Esophagus (tissue), 2 donors: ENCODE data around the gene C1QTNF3. TPM values are rescaled to one million over a fixed set of nuclear protein-coding genes. Genes with fewer than 3 reads are reported as not detected.

Experiments
- H3K27ac ChIP-seq, 2 donors: one replicate each; pipeline ENCODE4 v1.5.1; 2013; ENCODE audit warnings: low read depth in 2 of 2, mild to moderate bottlenecking in 2 of 2, inconsistent platforms in 1 of 2, low read length in 1 of 2, moderate library complexity in 1 of 2
- H3K27me3 ChIP-seq, 2 donors: one replicate each; pipeline ENCODE4 v1.6.1; 2013; ENCODE audit warnings: low read length in 2 of 2, control low read depth in 1 of 2, mild to moderate bottlenecking in 1 of 2; ENCODE audit not compliant: insufficient read depth in 2 of 2, control insufficient read depth in 1 of 2
- H3K36me3 ChIP-seq, 2 donors: one replicate each; pipeline ENCODE4 v1.6.1; 2013; ENCODE audit warnings: low read length in 1 of 2; ENCODE audit not compliant: control insufficient read depth in 2 of 2, insufficient read depth in 2 of 2
- H3K4me1 ChIP-seq, 2 donors: one replicate each; pipeline ENCODE4 v1.6.1; 2013; ENCODE audit warnings: low read length in 1 of 2; ENCODE audit not compliant: control insufficient read depth in 2 of 2, insufficient read depth in 2 of 2
- H3K4me3 ChIP-seq, 2 donors: one replicate each; pipeline ENCODE4 v1.5.1; 2013; ENCODE audit warnings: low read length in 2 of 2, mild to moderate bottlenecking in 2 of 2, low read depth in 1 of 2, moderate library complexity in 1 of 2
- H3K9me3 ChIP-seq, 2 donors: one replicate each; pipeline ENCODE4 v1.6.1; 2013; ENCODE audit warnings: mild to moderate bottlenecking in 2 of 2, low read depth in 1 of 2, low read length in 1 of 2, moderate library complexity in 1 of 2; ENCODE audit not compliant: control insufficient read depth in 2 of 2, insufficient read depth in 1 of 2
- WGBS, 2 donors: extraction: QIAGEN DNeasy Blood & Tissue Kit; methylation state at CpG; one replicate each; pipeline ENCODE4 v1.1.7; 2013; 5-methylcytosine and 5-hydroxymethylcytosine counted together
- polyA plus RNA-seq, 2 donors: library from polyadenylated mRNA; stranded (reverse); fragments of 200-250 nt; gene quantifications; one replicate each; pipeline ENCODE4 v1.2.3, GENCODE V29; 2013
- donor health status: healthy with polysubstance abuse.
- donor health status: Bipolar disorder and iron deficiency.

The C1QTNF3 gene
- polyA plus RNA-seq, 2 donors: 1.2 to 5.0 TPM

- no peaks in the 10 kb centered on the region for H3K9me3 ChIP-seq
- 92 to 95% methylated on average over 1 of the region's 1 CpG for WGBS, 2 donors
- H3K4me1 ChIP-seq: peaks cover 0 to 4% of the 10 kb centered on the region in 2 donors
- no peak overlapping the region for H3K4me3 ChIP-seq
- H3K36me3 ChIP-seq: no peaks in the 10 kb centered on the region
- no peaks in the 10 kb centered on the region for H3K27me3 ChIP-seq
- no peak overlapping the region for H3K27ac ChIP-seq
These were observed 64.7 kb downstream of the C1QTNF3 start for GRCh38 chr5:33978306-33978705.

GRCh38 chr5:33976307-33976706 lies 66.7 kb downstream of the C1QTNF3 start:
- Histone ChIP-seq H3K4me3 (no peak overlapping the region), H3K27me3 (no peaks in the 10 kb centered on the region), H3K27ac (no peak overlapping the region), H3K4me1 (peaks cover 0 to 4% of the 10 kb centered on the region in 2 donors), H3K36me3 (no peaks in the 10 kb centered on the region), H3K9me3 (no peaks in the 10 kb centered on the region)
- WGBS, 2 donors: 54 to 72% methylated on average over 1 of the region's 1 CpG

GRCh38 chr5:33975852-33976251 lies 67.2 kb downstream of the C1QTNF3 start:
- 27 to 33% methylated on average over 5 of the region's 5 CpGs for WGBS, 2 donors
- Histone ChIP-seq H3K4me3 (no peak overlapping the region), H3K4me1 (peaks cover 0 to 1% of the 10 kb centered on the region in 2 donors), H3K27me3 (no peaks in the 10 kb centered on the region), H3K36me3 (no peaks in the 10 kb centered on the region), H3K27ac (no peak overlapping the region), H3K9me3 (no peaks in the 10 kb centered on the region)

- no peaks in the 10 kb centered on the region for H3K27me3 ChIP-seq
- WGBS, 2 donors: 57 to 62% methylated on average over 2 of the region's 2 CpGs
- H3K4me3 ChIP-seq: no peak overlapping the region
- H3K36me3 ChIP-seq: no peaks in the 10 kb centered on the region
- no peaks in the 10 kb centered on the region for H3K9me3 ChIP-seq
- H3K4me1 ChIP-seq: no peaks in the 10 kb centered on the region
- no peak overlapping the region for H3K27ac ChIP-seq
These were observed 69.7 kb downstream of the C1QTNF3 start for GRCh38 chr5:33973271-33973670.

- WGBS, 2 donors: 48 to 50% methylated on average over 10 of the region's 10 CpGs
- H3K4me1 ChIP-seq: no peaks in the 10 kb centered on the region
- H3K9me3 ChIP-seq: no peaks in the 10 kb centered on the region
- H3K4me3 ChIP-seq: no peak overlapping the region
- no peak overlapping the region for H3K27ac ChIP-seq
- no peaks in the 10 kb centered on the region for H3K36me3 ChIP-seq
- no peaks in the 10 kb centered on the region for H3K27me3 ChIP-seq
These were observed 73.2 kb downstream of the C1QTNF3 start for GRCh38 chr5:33969572-33970452.

GRCh38 chr5:33968211-33969005 lies 74.6 kb downstream of the C1QTNF3 start:
- H3K4me1 ChIP-seq: no peaks in the 10 kb centered on the region
- no peaks in the 10 kb centered on the region for H3K27me3 ChIP-seq
- H3K4me3 ChIP-seq: no peak overlapping the region
- no peaks in the 10 kb centered on the region for H3K9me3 ChIP-seq
- H3K36me3 ChIP-seq: no peaks in the 10 kb centered on the region
- H3K27ac ChIP-seq: no peak overlapping the region
- WGBS, 2 donors: 56 to 67% methylated on average over 3 of the region's 3 CpGs

Other genes with a start within 250 kb of the C1QTNF3 start
- under 1 TPM; 0.06 to 0.20 TPM for gene ADAMTS12, start 151.2 kb downstream of the C1QTNF3 start, polyA plus RNA-seq
- gene RXFP3, start 106.8 kb downstream of the C1QTNF3 start, polyA plus RNA-seq: not detected
- gene SLC45A2, start 58.5 kb downstream of the C1QTNF3 start, polyA plus RNA-seq: not detected
- gene AMACR, start 35.2 kb downstream of the C1QTNF3 start, polyA plus RNA-seq: 10 to 100 TPM; 14.4 to 19.9 TPM